Fibroblast of peridontal ligament (primary cell): Measurements from ENCODE around the gene CBX4.
A peak's percentile ranks its signal among the peaks of the same experiment; 100 is the strongest.
"Not testable (repeated sequence)": the region's sequence is repeated elsewhere in the genome, so short reads cannot be mapped to it uniquely, and the experiment has no call there.

Source experiments
- DNase-seq: peaks from one replicate; pipeline ENCODE4 v3.0.0-alpha.2; 2010; ENCODE audit errors: extremely low read depth

The CBX4 gene

DNA sequence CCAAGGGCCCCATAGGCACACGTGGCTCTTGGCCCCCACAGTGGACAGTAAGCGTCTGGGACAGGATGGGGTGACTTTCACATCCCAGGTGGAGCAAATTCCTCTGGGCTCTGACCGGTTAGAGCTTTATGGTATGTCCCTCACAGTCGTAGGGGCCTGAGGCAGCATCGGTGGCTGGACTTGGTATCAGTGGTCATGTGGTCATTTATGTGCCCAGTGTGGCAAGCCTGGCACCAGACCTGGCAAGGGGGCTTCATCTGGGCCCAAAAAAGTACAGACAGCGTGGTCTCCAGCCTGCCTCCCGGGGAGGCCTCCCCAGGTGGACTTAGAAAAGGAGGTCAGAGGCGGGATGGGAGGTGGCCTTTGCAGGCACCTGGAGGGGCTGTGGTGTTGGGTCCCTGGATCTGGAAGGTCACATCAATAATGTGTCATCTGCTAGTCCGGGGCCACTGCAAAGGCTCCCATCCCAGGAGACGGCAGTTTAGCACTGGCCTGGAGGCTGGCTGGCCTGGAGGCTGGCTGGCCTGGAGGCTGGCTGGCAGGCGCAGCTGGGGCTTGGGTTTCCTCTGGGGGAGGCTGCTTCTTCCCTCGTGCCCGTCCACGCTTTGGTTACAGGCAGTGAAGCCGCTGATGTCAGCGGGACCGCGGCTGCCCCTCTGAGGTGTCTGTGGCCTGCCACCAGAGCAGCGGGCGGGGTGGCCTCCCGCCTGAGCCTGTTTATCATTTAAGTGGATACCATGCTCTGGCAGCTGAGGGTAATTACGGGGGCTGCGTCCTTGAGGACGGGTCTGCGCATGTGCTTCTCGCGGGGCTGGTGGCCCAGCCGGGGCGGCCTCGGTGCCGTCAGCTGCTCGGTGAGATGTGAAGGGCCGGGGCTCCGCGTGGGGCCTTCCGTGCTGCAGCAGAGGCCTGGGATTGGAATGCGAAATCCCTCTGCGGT lies 20.7 kb upstream of the CBX4 start:
- DNase-seq: no peak

DNA sequence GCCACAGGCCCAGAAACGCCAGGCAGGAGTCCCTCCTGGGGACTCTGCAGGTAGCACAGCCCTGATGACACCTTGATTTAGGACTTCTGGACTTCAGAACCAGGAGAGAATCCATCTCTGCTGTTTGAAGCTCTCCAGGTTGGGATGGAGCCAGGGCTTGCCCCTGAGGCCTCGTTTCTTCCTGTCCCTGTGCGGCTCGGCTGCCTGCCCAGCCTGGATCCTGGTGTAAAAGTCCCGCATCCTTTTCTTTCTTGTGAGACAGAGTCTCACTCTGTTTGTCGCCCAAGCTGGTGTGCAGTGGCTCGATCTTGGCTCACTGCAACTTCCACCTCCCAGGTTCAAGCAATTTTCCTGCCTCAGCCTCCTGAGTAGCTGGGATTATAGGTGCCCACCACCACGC lies 17.9 kb upstream of the CBX4 start:
- DNase-seq: no peak

DNA sequence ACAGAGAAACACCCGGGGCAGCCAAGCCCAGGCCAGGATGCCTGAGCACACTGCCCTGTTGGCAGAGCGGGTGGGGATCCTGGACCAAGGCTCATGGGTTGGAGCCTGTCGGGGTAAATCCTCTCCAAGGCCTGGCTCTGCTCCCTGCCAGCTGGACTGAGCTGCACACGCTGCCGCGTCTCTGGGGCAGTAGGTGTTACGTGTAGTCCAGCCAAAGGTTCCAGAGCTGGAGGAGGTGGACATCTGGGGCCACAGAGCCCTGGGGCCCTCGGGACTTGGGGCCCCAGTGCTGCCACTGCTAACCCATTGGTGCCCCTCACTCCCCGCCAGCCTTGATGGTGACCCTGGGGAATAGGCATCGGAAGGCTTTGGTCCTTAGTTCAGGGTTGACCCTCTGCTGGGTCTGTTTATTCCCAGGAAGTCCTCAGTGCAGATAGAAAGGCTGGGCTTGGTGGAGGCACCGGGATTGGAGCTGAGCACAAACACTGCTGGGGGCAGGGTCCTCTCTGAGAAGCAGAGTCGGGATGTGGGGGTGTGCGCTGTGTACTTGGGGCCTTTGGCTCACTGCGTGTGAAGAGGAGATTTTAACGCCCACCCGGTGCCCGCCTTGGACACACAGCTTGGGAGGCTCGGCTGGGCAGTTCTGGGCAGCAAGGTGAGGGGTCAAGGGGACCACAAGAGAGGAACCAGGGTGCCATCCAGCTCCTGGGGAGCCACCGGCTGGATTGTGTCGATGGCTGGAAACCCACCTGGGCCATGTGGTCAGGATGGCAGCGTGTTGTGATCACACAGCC lies 16.3 kb upstream of the CBX4 start:
- no peak for DNase-seq

DNA sequence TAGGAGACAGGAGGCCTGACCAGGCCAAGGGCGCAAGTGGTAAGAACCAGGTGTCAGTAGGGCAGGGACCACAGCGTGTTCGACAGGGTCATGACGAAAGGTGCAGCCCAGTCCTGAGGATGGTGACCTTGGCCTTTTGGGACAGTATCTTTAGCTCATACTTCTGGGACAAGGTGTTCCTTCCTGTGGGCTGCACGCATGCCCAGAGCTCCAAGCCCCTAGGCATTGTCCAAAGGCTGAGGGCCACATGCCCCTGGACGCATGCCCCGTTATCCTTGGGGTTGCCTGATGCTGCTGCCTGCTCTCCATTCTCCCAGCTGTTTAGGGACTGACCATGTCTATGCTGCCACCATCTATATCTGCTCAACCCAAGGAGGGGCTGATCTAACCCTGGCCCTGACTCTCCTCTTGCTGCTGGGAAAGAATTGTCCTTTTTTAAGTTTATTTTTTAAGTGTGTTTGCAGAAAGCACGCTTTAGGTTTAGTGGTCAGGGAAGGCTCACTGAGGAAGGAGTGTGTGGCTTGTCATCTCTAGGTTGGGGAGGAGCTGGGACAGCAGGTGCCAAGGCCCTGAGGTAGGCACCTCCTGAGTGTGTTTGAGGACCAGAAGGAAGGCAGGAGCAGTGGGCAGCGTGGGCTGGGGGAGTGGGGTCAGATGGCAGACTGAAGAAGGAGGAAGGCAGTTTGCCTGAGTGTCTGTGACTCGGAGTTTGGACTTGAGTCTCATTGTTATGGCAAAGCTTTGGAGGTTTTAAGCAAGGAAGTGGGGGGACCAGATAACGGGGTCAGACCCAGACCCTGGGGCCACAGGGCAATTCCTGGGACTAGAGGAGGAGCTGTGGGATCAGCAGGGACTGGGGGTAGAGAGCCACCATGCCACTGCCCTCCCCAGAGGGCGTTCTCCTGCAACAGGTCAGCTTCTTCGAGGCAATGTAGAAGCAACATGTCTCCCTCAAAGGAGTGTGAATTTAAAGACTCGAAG lies 15.1 kb upstream of the CBX4 start:
- no peak for DNase-seq

DNA sequence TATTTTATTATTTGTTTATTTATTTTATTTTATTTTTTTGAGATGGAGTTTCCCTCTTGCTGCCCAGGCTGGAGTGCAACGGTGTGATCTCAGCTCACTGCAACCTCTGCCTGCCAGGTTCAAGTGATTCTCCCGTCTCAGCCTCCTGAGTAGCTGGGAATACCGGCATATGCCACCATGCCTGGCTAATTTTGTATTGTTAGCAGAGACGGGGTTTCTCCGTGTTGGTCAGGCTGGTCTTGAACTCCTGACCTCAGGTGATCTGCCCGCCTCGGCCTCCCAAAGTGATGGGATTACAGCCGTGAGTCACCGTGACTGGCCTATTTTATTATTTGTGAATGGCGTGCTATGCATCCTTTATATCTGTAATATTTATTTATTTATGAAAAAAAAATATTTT lies 13.9 kb upstream of the CBX4 start:
- DNase-seq: not testable (repeated sequence)

DNA sequence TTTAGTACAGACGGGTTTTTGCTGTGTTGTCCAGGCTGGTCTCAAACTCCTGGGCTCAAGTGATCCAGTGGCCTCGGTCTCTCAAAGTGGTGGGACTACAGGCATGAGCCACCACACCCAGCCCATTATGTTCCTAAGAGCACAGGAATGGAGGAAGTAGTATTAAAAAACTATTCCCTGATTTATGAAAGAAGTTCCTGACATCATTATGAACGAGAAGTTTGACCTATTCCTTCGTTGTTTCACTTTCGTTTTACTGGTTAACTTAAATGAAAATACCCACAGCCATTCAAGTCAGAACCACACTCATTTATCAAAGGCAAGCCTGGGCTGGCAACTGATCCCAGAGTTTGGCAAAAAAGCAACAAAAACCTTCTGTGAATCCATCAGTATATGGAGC lies 13.5 kb upstream of the CBX4 start:
- DNase-seq: peak; percentile 71

DNA sequence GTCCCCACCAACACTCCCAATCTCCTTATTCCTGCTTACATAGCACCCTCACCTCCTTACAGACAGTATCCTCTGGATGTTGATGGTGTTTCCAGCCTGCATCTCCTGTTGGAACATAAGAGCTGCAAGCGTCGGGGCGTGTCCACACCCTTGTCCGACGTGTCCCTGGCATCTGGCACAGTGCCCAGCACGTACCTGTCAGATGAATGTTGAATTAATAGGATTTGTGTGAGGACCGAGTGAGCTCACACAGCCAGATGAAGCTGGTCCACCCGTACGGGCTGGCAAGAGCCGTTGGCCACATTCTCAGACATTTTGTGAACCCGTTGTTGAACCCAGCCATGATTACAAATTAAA lies 12.2 kb upstream of the CBX4 start:
- no peak for DNase-seq

DNA sequence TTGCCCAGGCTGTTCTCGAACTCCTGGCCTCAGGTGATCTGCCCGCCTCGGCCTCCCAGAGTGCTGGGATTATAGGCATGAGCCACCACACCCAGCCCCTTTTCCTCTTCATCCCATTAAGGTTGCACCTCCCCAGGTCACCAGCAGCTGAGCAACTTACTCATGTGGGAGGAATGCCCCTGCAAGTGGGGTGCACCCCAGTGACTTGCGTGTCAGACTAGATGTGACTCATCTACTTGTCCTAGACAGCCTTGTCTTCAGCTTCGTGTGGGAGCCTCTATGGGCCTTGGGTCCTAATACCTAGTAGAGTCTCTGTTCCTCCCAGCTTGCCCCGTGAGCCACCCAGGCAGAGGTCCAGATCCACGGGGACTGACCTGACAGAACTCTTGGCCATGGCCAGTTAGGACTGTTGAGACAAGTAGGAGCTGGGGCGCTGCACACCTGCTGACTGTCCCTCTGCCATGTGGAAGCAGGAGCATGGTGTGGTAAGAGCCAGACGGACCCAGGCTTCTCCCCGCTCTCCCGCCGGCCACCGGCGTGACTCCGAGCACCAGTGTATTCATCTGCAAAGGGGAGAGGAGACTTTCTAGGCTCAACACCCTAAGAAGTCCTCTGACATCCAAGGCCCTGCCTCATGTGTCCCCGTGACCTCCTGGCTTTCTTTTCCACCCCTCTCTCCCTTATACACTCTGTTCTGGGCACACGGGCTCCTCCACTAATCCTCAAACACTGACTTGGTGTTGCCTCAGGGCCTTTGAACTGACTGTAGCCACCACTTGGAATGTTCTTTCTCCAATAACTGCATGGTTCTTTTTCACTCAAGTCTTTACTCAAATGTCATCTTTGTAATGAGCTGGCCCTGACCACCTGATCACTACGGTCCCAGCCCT lies 11.6 kb upstream of the CBX4 start:
- peak; percentile 24 for DNase-seq

DNA sequence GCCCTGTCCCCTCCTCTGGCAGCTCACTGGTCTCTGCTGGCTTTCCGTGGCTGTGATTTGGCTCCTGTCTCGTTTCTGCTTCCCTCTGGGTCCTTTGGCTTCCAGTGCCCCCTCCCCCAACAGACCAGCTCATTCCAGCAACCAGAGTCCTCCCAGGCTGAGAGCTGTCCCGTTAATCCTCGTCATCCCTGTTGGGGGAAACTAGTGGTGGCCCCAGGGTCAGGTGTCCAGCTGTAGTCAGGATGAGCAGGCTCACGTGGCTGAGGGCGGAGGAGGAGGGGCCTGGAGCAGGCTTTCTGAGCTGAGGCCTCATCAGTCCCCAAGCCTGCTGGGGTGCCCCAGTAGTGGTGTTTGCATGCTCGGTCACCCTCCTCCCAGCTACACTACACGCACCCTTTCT lies 10.7 kb upstream of the CBX4 start:
- no peak for DNase-seq

DNA sequence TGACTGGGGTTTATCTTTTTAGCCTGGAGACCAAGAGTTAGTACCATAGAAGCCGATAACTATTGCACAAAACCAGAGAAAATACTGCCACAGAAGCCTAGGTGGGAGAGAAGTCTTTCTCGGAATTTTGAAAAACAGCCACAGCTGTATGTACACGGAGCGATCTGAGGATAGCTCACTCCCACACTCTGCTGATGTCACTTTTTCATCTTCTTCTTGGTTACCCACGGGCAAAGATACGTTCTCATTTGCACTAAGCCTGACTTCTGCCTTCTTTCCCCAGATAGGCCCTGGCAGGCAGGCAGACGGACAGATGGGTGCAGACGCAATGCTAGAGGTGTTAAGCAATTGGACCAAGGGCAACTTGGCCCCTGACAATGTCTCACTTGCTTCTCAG lies 9.1 kb upstream of the CBX4 start:
- DNase-seq: no peak

DNA sequence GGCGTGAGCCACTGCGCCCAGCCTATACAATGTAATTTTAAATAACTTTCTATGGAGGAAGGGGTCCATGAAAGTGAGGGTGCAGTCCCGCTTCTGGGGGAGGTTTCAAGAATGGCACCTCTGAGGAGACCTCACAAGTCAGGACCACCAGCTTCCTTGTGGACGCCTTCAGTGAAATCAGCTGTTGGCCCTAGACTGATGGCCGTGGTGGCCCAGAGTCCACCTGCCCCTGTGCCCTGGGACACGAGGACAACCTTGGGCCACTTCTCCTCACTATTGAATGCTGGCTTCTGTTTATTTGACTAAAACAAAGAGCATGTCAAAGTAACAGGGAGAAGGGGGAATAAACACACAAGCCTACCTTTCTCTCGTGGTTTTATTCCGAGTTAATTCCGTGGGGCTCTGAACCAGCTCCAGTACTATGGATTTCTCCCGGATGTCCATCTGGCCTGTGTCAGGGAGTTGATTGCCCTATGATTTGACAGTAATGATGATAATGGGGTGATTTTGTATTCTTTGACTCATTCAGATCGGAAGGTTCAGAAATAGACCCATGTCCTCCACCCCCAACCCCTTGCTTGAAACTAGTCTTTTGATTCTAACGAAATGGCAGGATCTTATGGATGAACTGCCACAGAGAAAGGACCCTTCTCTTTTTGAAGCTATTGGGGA lies 8.6 kb upstream of the CBX4 start:
- no peak for DNase-seq

DNA sequence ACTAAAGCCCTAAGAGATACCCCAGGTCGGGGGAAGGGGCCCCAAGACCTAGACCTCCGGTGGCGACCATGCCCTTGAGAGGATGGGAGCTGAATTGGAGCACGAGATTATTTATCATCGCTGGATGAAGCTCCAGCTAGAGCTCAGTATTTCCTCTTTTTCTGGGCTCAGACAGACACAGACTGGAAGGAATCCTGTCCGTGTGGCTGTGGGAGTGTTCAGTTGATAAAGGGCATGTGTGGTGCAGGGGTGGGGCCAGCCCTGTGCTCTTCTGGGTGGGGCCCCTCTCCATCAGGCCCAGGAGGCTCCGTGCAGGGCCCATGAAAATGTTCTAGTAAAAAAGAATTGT lies 6.3 kb upstream of the CBX4 start:
- peak; percentile 17 for DNase-seq

DNA sequence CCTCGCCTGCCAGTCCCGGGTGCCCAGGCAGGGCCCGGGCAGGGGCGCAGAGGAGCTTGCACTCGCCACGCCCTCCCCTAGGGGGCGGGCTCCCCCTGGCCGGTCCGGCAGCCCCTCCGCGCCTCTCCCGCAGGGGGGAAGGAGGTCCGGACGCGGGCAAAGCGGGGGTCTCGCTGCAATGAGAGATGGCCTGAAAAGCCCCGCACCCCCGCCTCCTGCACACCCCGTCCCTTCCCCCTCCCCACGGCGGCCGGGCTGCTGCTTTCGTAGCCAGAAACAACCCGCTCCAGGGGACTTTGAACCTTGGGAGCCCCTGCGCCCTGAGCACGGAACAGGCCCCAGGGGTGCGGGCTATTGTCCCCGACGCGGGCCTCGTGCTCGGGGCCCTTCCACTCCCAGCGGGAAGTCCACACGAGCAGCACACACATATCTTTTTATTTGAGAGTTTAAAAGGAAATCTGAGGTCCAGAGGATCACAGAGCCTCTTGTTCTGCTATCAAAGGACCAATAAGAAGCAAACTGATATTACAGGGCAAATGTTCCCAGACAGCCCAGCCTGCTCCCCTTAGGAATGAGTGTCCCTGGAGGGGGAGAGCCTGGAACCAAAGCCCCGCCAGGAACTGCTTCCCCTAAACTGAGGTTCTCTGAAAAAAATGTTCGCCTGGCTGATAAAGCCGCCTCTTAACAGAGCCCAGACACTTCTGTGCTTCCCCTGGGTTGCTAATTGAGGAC lies 5.8 kb upstream of the CBX4 start:
- DNase-seq: no peak

DNA sequence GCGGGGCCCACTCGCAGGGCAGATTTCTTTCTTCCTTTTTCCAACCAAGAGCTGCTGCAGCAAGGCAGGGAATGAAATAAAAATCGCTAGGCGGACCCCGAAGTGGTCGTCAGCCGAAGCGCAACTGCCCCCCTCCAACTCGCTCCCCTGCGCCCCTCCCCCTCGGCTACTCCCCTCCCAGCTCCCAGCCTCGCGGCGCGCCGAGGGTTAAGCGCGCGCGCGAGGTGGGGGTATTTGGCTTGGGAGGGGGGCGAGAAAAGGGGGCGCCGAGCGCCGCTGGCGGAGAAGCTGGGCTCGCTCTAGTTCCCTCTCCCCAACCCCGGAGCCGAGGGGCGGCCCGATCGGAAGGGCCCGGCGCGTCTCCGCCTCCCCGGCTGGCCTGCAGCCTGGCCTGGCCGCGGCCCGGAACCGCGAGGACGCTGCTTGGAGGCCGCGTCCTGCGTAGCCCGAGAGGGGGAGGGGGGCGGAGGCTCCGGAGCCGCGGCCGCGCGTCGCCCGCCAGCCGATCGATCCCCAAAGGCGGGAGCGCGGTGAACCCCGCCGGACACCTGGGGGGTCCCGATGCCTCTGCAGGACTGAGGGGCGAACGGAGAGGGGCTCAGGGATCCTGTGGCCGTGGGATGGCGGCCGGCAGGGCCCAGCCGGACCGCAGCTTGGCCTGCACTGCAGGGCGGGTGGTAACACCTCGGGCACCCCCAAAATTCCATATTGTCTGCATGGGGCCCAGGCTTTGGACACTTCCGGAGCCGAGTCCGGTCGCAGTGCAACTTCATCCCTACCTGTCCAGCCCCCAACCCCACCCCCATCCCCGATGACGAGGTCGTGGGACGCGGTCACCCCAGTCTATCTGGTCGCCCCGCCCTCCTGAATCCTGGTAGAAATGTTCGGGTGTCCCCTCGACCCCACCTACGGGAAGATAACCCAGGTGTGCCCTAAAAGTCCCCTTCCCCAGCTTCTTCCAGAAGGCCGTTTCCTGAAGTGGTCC lies 4.9 kb upstream of the CBX4 start:
- DNase-seq: peak; percentile 54

DNA sequence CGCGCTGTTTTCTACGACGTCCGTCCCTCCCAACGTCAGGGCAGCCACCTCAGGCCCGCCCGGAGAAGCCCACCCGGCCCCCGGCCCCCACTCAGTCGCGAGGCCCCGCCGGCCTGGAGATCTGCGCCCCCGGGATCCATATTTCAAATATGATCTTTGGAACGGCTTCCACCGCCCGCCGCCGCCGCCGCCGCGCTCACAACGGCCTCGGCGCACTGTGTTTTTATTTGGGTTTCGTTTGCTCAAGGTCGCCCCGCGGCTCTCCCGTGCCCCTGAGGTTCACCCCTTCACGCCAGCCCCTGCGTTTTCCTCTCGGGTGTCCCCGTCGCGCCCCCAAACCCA lies 4.2 kb upstream of the CBX4 start:
- DNase-seq: no peak

DNA sequence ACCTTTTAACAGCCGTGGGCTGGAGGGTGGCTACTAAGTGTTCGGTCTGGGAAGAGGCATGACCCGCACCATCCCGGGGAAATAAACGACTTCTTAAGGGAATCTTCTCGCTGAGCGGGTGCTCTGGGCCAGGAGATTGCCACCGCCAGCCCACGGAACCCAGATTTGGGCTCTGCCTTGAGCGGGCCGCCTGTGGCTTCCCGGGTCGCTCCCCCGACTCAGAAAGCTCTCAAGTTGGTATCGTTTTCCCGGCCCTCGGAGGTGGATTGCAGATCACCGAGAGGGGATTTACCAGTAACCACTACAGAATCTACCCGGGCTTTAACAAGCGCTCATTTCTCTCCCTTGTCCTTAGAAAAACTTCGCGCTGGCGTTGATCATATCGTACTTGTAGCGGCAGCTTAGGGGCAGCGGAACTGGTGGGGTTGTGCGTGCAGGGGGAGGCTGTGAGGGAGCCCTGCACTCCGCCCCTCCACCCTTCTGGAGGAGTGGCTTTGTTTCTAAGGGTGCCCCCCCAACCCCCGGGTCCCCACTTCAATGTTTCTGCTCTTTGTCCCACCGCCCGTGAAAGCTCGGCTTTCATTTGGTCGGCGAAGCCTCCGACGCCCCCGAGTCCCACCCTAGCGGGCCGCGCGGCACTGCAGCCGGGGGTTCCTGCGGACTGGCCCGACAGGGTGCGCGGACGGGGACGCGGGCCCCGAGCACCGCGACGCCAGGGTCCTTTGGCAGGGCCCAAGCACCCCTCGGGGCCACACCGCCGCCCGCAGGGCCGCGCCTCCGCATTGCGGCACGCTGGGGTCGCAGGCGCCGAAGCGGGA lies 3.6 kb upstream of the CBX4 start:
- DNase-seq: no peak

DNA sequence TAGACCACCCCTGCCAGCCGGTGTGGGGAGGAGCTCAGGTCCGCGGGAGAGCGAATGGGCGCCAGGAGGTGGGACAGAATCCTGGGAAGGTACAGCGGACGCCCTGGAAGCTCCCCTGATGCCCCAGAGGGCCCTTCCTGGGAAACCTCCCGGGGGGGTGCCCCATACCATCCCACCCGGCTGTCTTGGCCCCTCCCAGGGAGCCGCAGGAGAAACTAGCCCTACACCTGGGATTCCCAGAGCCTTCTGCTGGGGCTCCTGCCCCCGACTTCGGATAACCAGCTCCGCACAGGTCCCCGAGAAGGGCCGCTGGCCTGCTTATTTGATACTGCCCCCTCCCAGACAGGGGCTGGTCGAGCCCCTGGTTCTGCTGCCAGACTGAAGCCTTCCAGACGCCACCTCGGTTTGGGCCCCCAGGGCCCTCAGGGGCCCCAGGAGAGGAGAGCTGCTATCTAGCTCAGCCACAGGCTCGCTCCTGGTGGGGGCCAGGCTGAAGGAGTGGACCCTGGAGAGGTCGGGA lies 3.0 kb upstream of the CBX4 start:
- DNase-seq: no peak
